HG03439 (cell line): ENCODE measurements around the gene WDFY4.

ENCODE experiments used
- ATAC-seq: cut with Tn5 transposase; IDR thresholded peaks from one replicate; pipeline ENCODE4 v1.9.1; 2021; ENCODE audit warnings: mild to moderate bottlenecking, moderate library complexity; ENCODE audit not compliant: unreplicated experiment

The WDFY4 gene

DNA sequence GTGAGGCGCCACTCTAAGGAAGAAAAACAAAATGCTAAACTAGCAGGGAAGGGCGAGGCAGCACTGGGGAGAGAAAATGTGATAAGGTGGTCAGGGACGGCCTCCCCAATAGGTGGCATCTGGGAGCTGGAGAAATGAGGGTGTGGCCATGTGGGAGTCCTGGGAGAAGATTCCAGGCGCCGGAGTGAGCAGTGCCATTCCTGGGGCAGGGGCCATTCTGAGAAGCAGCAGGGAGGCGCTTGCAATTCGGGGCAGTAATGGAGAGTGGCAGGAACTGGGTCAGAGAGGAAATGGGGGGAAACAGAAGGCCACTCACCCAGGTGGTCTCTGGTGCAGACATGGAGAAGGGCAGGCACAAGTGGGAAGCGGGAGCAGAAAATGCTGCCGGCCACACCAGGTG is 316.7 kb downstream of the WDFY4 start:
- ATAC-seq = no peak

DNA sequence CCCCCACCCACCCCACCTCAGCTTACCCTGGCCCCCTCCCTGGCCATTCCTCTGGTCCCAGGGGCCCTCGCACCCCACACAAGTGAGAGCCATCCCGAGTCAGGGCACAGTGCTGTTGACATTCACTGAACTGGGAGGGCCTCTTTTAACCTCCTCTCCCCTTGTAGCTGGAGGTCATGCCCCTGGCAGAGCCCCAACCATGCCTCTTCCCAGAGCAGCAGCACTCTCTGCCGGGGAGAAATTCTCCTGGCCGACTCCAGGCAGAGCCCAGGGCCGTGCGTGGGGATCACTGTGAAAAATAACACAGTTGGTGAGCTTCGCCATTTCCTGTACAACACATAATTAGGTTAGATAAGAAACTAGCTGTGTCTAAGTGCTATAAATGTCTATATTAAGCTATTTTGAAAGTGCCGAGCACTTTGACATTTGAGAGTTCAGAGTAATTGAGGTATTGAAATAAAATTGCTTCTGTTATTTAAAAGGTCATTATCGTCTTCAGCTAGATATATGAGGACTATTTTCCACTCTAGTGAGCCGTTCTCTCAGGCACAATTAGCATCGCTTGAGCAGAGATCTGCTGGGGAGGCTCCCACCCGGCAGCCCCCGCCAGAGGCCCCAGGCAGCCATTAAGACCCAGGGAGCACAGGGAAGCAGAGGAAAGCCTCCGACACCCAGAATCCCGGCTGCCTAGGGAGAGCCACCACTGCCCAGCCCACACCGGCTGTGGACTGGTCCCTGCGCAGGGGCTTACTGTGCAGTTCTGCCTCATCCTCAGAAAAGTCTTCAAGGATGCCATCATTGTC is 317.4 kb downstream of the WDFY4 start:
- no peak for ATAC-seq

DNA sequence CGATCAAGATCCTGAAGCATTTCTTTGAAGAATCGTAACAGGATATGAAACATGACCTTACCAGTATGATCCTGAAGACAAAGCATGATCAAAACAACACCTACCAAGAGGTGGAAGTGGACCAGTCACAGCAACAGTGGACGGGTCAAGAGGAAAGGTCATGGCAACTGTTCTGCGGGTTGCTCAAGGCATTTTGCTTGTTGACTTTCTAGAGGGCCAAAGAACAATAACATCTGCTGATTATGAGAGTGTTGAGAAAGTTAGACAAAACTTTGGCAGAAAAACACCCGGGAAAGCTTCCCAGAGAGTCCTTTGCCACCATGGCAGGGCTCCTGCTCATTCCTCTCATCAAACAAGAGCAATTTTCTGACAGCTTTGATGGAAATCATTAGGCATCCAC is 320.6 kb downstream of the WDFY4 start:
- ATAC-seq = no peak

DNA sequence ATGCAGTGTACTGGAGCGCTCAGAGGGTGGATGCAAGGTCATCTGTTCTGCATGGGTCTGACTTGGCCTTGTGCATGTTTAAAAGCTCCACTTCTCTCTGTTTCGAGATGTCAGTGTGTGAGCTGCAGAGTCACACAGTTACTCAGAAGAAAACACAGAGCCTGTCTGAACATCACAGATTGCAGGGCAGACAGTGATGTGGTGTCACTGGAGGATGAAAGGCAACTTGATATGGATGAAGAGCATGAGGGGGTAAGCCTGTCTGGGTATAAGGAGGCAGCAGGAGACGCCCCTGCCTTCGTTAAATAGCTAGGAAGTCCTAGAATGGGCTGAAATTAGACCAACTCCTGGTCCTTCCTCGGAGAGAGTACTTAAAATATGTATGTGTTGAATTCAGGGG is 322.5 kb downstream of the WDFY4 start:
- ATAC-seq = no peak

DNA sequence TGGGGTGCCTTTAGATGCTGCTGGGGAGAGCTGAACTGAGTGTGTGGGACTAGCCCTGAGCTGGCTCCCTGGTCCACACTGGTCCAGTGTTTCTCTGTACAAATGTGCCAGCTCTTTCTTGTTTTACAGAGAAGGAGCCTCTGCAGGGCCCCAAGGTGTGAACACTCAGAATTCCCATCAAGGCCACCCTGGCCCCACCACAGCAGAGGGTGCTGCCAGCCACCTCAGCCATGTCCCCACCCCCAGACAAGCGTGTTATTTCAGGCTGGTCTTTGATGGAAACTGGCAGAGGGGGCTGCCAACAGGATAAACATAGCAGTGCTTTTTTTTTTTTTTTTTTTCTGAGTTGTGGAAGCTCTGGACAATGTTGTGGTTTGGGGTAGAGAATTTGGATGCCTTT is 323.4 kb downstream of the WDFY4 start:
- ATAC-seq = no peak

DNA sequence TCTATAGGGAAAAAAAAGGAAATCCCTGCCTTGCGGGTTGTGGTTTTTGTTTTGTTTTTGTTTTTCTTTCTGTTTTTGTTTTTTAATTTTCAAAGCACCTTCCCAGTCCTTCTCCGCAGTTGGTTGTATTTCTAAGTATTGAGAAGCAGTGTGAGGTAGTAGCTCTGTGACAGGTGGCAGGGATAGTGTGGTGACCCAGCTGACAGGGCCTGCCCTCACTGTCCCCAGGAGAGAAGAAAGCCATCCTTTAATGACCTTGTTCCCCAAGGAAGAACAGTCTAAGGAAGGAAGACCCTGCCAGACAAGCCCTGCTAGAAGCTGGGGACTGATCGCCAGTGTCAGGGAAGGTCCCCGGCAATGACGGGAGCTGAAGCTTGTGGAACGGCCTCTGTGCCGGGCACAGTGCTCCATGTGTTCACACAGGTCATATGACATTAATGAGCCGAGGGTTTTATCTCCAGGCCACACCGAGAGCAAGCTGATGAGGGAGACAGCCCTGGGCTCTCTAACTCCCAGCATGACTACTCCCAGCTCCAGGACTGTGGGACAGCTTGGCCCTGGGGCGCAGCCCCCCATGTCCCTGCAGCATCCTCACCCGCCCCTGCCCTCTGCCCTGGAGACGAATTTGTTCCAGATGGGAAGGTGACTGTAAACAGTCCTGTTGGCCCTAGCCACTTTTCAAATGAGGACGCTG is 324.0 kb downstream of the WDFY4 start:
- ATAC-seq = no peak

DNA sequence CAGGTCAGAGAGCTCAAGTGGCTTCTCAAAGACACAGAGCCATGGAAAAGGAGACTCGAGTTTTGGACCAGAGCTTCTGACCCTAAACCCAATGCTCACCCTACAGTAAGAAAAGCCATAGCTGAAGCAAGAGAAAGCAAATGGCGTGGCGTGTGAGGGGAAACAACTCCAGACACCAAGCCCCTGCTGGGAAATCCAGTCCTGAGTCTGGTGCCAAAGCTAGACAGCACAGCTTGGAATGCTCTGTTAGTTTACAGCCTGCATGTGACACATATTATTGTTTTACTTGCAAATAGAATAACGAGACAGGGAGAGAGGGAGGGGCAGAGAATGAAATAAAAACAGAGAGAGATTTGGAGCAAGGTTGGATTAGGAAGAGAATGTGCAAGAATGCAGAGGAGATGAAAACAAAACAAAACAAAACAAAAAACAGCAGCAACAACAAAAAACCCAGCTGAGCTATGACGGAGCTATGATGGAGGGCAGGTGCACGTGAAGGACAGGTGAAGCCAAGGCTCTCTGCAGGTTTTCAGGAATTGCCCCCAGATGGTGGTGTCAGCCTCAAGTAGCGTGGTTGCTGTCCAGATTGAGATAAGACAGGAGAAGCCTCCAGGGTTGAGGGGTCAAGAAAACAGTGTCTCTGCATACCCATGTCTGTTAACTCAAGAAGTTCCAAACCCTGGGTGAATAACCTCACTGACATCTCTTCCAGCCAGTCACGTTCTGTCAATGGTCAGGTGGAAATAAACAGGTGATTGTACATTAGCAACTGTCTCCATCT is 324.7 kb downstream of the WDFY4 start:
- no peak for ATAC-seq

DNA sequence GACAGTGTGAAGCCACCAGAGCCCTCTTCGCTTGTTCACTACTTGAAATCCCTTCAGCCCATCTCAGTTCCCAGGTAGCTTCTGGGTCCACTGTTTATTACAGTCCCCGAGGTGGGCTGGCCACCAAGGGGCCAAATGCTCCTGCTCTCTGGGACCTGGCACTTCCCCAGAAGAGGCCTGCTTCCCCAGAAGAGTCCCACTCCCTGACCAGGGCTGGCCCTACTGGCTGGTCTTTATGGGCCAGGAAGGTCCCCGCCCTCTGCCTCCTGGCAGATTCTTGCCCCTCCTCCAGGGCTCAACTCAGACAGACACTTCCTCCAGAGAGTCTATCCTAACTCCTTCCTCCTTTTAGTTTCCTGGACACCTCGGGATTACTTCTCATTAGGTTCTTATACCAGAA is 325.6 kb downstream of the WDFY4 start:
- no peak for ATAC-seq

DNA sequence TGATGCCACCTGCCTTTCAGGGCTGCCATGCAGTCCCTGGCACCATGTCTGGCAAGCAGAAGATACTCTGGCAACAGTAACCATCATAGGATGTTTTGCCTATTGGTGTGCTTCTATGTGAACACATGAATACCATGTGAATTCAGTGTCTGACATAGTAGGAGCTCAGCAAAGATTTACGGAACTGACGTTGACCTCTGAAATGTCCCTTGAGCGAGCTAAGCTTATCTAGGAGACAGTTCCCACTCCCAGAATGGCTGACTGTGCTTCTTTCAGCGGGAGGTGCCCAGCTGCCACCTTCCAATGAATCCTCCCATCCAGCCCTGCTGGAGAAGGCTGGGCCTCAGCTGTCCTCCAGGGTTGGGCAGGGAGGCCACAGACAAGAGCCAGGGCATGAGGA is 326.2 kb downstream of the WDFY4 start:
- no peak for ATAC-seq

DNA sequence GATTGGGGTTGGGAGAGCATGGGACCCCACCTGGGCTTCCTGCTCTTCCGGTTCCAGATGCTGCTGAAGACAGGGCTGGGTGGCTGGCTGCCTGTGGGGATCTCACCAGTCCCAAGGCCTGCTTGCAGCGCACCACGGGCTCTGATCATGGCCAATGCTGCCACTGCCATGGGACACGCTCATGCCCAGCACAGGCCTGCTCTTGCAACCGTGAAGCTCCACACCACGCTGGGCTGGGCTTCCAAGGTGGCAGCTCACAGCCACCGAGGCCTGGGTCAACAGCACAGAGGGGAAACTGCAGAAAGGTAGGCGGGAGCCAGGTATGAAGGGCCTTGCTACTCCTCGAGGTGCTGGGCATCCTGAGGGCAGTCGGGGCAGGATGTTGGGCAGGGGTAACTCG is 327.1 kb downstream of the WDFY4 start:
- no peak for ATAC-seq

DNA sequence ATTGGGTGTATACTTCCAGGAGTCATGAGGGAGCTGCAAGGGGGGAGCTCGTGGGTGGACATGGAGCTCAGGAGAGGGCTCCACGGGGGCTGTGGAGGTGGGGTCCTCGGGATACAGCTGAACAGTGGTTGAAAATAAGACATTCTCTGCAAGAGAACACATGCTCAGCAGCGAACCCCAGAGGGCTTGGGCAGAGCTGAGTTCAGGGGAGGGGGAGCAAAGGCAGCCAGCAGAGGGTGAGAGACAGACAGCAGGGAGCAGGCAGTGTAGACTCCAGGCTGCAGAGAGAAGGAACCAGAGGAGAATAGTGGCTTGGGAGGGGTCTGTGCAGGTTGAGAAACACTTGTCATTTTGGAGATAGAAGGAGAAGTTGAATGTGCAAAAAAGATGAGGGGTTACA is 327.9 kb downstream of the WDFY4 start:
- no peak for ATAC-seq

DNA sequence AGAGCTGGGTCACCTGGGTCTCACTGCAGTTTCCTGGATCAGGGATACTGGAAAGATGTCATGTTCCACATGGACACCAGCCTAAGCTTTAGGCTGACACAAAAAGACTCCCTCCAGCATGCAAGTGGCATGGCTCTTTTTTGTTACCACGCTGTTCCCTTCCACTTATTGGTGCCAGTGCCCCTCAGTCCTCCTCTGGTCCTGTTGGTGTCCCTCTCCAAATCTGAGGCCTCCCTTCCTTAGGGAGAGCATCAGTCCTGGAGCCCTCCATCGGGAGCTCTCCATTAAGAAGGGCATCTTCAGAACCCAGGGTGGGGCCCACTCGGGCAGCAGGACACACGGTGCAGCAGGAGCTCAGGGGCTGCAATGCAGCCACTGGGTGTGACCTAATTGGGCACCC is 331.0 kb downstream of the WDFY4 start:
- ATAC-seq = no peak

DNA sequence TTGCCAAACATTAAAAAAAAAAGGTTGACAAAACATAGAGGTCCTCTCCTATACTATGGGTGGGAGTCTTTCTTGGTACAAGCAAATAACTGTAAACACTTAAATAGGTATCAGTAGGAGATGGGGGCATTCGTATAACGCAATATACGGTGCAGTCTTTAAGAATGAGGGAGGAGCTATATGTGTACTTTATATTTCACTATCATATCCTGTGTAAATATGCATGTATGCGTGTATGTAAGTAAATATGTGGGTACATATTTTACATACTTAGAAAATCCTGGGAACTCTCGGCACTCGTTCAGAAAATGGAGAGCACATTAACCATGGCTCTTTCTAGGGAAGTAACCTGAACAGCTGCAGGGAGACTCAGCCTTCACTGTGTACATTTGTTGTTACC is 337.0 kb downstream of the WDFY4 start:
- no peak for ATAC-seq

DNA sequence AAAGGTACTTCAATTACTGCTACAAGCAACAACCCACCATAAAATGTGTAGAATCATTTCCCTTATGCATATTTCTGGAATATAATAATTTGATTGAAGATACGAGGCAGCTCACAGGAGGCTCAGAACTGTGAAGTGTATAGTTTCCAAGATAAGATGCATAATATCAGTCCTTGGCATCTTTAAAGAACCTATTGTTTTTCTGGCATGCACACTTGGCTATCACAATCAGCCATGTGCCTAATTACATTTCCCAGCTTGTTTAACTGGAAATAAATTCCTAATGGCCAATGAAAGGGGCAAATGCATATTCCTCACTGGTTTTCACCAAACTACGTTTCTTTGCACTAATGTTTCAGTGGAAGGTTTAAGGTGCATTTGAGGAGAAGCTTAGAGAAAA is 338.4 kb downstream of the WDFY4 start:
- no peak for ATAC-seq

DNA sequence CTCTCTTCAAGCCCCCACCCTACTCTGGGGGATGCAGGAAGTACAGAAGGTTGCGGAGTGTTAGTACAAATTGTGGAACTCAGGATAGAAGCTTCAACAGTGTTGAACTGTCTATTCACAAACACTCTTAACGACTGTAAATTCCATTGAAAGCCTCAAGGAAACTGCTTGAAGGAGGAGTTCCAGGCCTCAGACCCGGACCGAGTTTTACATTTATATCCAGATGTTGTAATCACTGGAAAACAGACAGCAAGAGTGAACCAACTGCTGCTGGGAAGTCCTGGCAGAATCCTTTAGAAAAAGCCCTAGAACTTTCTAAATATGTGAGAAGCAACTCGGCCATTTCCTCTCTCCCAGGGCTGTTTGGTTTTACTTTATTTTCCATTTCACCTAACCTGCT is 339.1 kb downstream of the WDFY4 start:
- no peak for ATAC-seq

DNA sequence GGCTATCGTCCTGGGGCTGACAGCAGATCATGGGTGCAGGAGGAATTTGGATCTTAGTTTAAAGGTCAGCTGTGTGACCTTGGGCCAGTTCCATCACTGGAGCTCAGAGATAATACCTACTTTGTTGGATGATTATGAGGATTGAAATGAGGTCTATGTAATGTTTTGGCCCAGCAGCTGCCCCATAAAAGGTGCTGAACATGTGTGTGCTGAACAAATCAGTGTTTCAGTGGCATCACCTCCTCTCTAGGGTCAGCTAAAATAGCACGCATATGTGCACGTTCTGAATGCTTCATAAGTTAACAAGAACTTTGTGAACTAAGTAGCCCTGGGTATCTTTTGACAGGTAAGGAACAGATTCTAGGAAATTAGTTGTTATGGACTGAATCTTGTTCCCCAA is 339.8 kb downstream of the WDFY4 start:
- no peak for ATAC-seq

DNA sequence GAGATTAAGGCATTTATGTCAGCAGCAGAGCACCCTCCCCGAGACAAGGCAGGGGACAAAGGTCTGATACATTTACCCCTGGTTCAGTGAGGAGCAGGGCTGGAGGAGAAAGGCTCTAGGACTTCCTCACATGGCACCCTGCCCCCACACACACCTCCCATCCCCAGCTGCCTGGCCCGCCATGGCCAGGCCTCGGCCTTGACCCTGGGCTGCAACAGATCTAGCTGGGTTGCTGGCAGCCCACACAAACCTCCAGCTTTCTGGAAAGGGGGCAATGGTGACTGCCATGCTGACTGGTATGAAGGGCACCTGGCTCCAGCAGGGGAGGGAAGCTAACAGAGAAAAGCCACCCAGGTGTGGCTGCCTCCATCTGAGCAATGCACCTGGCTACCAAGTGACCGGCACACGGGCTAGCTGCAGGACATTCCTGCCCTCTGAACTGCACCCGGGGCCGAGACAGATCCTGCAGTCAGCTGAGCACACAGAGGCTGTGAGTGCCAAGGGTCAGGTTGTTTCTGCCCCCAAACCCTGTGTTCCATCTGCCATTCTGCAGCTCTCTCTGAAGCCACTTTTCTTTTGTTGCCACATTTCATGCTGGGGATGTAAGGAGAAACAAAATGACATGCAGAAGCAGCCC is 340.8 kb downstream of the WDFY4 start:
- ATAC-seq = no peak

DNA sequence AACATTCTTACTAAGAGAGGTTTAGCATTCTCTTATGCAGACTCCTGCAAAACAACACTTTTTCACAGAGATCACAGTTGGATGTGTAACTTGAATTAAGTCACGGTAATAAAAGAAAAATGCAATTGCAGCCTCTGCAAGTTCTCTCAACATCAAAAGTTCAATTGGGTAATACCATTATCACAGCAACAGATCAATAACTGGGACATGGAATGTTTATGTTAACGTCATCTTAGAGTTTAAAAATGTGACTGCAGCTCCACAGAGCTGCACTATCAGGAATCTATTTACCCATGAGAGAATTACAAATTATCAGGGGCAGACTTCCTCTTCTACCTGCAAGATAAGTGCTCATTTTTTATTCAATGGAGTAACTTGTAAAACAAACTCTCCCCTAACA is 344.0 kb downstream of the WDFY4 start:
- no peak for ATAC-seq

DNA sequence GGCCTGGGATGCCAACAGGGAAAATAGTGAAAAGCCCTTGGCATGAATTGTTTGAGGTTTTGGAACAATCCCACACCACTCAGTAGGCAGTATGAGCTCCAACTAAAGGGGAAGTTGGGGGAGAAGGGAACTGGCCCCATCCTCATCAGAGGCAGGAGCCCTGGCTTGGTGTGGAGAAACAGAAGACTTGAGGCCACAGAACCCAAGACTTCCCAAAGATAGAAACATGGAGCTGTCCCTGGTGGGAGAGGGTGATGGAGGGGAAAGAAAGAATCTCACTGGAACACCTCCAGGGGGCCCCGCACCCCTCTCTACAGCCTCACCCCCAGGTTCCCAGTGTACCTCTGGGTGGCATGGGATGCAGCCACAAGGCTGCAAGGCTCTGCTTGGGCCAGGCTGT is 345.0 kb downstream of the WDFY4 start:
- ATAC-seq = no peak
